GM19043 (cell line): ENCODE data around the gene TBX1.

ENCODE experiments used
- ATAC-seq: cut with Tn5 transposase; IDR thresholded peaks from one replicate; pipeline ENCODE4 v1.9.1; 2021; ENCODE audit warnings: low read depth; ENCODE audit not compliant: unreplicated experiment

Gene TBX1

GRCh38 chr22:19737846-19738663, 22.5 kb upstream of the TBX1 start:
- no peak for ATAC-seq

DNA sequence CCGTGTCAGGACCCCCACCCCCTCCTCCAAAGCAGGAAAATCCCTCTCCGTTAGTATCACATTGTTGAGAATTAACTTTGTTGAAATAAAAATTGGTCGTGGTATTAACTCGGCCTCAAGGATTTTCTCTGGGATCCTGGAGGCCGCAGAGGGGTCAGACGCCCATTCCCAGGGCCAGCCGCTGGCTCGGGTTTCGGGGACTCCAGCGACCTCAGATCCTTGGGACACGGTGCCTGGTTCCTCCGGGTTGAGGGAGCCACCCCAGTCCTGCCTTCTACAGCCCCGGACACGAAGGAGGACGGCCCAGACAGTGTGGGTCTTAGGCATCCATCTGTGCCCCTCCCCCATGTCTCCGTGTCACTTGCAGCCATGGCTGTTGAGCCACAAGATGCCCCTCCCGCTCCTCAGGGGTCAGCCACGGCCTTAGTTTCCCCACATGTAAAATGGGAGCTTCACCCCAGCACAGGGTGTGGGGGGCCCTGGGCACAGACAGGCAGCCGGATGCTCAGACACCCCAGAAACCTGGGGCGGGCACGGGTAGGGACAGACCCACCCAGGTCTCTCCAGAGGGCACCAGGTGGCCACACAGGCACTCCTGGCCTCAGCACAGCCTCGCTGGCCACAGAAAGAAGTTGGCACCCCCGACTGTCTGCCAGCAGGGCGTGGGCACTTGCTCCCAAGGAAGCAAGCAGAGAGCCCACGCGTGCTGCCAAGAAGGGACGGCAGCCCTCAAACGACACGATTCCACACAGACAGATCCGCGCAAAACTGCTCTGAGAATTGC, 21.7 kb upstream of the TBX1 start:
- no peak for ATAC-seq

GRCh38 chr22:19739448-19739895, 21.1 kb upstream of the TBX1 start:
- no peak for ATAC-seq

- ATAC-seq, result no peak
Observed at GRCh38 chr22:19739911-19740449, 20.6 kb upstream of the TBX1 start.

GRCh38 chr22:19740586-19740985, 20.0 kb upstream of the TBX1 start:
- ATAC-seq, result no peak

- no peak for ATAC-seq
Observed at GRCh38 chr22:19741053-19741452, 19.5 kb upstream of the TBX1 start.

- ATAC-seq, result no peak
Observed at GRCh38 chr22:19742160-19743066, 18.2 kb upstream of the TBX1 start.

DNA sequence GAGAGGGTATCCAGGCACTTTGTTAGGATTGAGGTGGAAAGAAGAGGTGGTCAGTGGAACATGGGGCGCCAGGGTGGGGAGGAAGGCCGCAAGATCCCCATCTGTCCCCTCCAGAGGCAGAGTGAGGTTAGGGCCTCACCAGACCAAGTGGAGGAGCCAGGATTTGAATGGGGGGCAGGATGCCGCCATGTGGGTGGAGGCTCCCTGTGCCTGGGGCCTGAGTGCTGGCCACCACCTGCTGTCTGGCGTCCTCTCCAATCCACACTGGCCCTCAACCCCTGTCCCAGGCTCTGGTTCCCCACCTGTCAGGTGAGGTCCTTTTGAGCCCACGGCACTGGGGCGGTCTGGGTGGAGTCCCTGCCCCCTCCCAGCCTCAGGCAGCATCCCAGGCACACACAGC, 17.5 kb upstream of the TBX1 start:
- ATAC-seq, result no peak

- ATAC-seq, result no peak
Observed at GRCh38 chr22:19743651-19744050, 16.9 kb upstream of the TBX1 start.

DNA sequence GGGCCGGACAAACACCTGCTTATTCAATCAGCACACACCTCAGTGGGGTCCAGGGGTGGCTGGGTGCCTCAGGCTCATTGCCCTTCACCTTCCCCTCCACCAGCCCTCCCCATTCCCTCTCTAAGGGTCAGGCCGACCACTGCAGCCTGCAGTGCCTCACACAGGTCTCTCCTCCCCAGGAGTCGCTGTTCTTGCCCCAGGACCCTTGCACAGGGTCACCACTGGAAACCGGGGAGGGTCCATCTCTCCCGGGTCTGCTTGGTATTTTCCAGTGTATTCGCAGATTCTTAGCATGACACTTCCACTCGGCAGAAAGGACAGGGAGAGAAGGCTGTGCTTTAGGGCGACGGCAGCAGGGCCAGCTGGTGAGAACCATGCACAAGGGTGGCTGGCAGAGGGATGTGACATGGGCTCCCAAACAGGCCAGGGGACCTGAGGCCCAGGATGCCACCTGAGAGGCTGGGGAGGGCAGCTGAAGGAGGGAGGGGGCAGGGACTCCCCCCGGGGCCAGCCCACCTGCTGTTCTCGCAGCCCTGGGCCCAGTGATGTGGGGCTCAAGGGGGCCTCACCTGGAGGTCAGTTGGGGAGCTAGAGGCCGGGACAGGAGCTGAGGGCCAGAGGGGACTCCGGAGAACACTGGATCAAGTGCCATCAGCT, 16.1 kb upstream of the TBX1 start:
- no peak for ATAC-seq

DNA sequence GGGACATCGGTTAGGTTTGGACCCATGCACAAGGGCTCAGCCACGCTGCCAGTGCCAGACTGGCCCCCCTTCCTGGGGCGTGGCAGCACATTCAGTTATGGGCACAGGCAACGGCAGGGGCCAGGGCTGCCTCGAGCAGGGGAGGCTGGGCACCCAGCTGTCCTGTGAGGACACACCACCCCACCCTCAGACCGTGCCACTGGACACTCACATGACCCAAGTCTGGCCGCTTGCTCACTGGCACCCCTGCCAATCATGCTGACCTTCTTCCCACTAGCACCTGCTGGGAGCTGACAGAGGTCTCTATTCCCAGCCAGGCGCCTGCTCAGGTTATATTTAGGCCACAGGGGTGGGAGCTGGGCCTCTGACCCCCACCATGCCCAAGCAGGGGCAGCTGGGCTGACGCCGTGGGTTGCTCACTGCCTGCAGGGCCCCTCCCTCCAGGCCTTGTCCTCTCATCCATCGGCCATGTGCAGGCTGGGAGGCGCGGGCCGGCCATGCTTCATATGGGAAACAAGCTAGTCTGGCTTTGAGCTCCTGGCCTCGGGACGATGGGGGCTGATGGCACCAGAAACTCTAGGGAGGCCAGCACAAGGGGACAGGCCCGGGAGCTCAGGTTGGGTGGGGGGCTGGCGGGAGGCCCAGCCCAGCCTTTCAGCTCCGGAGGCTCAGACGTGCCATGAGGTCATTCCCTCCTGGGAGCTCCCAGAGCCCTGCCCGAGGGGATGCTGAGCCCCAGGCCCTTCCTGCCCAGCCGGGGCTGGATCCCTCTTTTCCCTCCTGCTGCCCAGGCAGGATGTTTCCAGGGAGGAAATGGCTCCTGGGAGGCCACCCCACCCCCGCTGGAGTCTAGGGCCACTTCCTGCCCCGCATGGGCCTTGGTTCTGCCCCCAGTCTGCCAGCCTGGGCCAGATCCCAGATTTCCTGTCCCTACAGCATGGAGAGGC, 15.2 kb upstream of the TBX1 start:
- no peak for ATAC-seq

- no peak for ATAC-seq
Observed at GRCh38 chr22:19746726-19747125, 13.9 kb upstream of the TBX1 start.

DNA sequence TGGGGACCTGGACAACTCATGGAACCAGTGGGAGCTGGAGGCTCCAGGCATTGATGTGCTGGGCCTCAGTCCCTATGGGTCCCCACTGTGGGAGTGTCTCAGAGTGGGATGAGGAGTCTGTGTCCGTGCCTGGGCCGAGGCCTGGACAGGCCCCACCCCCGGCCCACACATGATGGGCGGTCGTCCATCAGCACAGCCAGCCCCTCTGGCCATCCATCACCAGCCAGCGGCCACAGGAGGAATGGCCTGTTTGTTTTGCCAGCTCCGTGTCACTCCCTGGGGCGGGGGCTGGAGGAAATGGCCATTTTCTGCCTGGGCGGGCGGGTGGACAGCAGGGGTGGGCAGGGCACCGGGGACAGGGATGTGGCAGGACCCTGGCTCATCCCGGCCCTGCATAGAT, 13.0 kb upstream of the TBX1 start:
- no peak for ATAC-seq

GRCh38 chr22:19748139-19748538, 12.4 kb upstream of the TBX1 start:
- ATAC-seq, result no peak

DNA sequence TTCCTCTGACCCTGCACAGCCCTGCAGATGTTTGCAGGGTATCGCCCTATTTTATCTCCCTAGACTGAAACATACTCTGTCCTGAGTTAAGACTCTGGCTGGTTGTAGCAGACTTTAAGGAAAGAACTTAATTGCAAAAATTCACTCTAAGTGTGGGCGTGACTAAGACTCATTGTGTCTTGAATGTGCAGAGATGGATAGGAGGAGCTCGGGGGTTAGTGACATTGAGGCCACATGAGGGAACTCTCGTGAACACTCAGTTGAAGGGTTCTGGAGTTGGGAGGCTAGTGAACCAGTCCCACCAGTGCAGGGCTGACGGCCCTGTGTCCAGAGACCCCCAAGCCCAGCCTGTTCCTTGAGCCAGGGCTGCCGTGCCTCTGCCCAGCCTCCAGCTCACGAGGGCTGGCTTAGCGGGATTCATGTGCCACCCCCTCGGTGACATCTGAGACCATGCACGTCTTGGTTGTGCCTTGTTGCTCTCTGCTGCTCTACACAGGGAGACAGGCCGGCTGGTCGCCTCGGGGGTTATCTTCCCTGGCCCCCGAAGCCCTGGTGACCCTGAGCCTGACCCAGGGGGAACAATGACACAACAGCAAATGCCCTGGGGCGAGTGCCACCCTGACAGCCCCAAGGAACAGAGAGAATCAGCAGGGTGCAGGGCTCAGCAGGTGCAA, 11.4 kb upstream of the TBX1 start:
- ATAC-seq, result no peak

DNA sequence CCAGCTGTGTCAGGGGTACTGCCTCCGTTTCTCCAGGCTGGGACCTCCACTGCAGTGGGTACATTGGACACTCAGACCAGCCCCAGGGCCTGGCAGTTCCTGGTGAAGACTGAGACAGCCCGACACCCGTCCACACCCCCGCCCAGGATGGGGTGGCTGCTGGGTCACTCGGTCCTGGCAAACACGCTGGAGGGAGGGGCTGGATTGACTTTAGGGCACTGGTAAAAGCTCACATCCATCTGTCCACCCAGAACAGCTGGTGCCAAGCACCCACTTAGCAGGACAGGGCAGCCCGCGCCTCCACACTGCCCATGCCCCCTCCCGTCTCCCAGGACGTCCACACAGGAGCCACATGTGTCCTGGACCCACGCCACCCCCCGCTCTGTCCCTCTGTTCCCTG, 10.7 kb upstream of the TBX1 start:
- no peak for ATAC-seq

DNA sequence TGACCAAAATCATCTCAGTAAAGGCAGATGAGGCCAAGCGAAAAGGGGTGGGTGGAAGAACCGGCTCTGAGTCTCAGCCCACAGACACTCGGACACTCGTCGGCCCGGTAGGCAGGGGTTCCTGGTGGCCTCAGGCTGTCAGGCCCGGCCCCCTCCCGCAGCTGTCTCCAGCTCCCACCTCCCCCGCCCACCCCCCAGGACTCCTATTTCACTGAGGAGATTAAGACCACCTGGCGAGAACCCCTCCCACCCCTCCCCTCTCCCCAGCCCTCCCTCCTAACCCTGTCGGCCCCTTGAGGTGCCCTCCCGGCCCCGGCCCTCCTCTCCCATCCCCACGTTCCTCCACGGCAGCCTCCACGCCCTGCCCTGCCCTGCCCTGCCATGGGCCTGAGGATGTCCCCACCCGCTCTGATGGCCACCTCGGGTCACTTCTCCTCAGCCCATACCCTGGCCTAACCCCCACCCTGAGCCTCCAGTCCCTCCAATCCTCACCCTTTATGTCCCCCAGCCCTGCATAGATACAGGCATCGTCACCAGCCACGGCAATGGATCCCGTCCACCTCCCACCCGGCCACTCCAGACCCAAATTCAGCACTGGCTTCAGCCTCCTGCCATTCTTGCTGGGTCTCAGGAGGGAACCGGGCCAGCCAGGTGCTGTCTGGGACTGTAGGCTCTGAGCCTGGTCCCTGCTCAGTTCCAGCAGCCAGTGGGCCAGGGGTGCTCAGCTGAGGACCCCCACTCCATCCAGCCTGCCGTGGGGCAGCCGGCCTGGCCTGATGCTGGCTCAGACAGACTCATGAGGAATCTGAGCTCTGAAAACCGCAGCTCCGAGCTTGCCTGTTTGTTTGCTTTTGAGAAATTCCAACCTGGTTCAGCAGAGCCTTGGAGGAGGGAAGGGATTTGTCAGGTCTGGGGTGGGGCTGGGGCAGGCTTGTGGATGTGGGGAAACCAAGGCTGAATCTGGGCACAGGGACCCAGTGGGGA, 9.8 kb upstream of the TBX1 start:
- no peak for ATAC-seq
